ENCODE results near the gene PARVG.

The PARVG gene

DNA sequence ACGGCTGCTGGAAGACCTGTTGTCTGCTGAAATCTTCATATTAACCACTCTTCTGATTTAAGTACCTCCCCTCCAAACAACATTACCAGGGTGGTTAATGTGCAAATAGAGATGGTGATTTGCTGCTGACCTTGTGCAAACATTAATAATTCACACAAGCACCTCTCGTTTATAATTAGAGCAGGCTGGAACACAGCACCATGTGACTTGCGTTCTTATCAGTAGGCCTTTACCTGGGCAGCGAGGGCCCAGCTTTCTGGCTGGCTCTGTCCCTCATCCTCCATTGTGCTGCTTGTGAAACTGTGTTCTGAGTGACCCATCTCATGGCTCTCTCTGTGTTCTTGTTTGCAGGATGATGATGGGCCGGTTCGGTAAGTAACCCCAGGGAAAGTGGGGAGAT is 41.0 kb upstream of the PARVG start:
- Histone ChIP-seq H3K79me2 (ENCODE audit: insufficient read depth, low read length) (no peaks in the 10 kb centered on the region), H3K27me3 (ENCODE audit: low read length) (no peaks in the 10 kb centered on the region), H2AFZ (ENCODE audit: low read depth, low read length, severe bottlenecking) (no peak overlapping the region), H3K9ac (ENCODE audit: low read length) (no peak overlapping the region), H3K9me3 (ENCODE audit: insufficient read depth, low read length) (0 out of 2 replicates have a peak, but pooled peaks cover 8% of the 10 kb centered on the region), H3F3A (ENCODE audit: insufficient read depth) (no peaks in the 10 kb centered on the region), H3K4me2 (ENCODE audit: low read depth, low read length, poor library complexity, severe bottlenecking) (no peak overlapping the region), H3K4me3 (ENCODE audit: insufficient read depth, low read length, poor library complexity, severe bottlenecking) (no peak overlapping the region), H3K9me2 (replicated peaks; ENCODE audit: insufficient read depth, low read length) (no peaks in the 10 kb centered on the region), H3K27ac (ENCODE audit: low read depth, low read length) (no peak overlapping the region), H3K36me3 (ENCODE audit: low read length) (no peaks in the 10 kb centered on the region), H4K20me1 (ENCODE audit: low read depth, low read length) (no peaks in the 10 kb centered on the region)
- TF ChIP-seq, protein P1, sequence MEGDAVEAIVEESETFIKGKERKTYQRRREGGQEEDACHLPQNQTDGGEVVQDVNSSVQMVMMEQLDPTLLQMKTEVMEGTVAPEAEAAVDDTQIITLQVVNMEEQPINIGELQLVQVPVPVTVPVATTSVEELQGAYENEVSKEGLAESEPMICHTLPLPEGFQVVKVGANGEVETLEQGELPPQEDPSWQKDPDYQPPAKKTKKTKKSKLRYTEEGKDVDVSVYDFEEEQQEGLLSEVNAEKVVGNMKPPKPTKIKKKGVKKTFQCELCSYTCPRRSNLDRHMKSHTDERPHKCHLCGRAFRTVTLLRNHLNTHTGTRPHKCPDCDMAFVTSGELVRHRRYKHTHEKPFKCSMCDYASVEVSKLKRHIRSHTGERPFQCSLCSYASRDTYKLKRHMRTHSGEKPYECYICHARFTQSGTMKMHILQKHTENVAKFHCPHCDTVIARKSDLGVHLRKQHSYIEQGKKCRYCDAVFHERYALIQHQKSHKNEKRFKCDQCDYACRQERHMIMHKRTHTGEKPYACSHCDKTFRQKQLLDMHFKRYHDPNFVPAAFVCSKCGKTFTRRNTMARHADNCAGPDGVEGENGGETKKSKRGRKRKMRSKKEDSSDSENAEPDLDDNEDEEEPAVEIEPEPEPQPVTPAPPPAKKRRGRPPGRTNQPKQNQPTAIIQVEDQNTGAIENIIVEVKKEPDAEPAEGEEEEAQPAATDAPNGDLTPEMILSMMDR (IDR thresholded peaks at IDR 0.05; ENCODE audit: insufficient read depth, low read length, poor library complexity, severe bottlenecking), result no peak
- no peak for TF ChIP-seq EZH2phosphoT487 (conservative IDR thresholded peaks at IDR 0.05; ENCODE audit: low read length)

DNA sequence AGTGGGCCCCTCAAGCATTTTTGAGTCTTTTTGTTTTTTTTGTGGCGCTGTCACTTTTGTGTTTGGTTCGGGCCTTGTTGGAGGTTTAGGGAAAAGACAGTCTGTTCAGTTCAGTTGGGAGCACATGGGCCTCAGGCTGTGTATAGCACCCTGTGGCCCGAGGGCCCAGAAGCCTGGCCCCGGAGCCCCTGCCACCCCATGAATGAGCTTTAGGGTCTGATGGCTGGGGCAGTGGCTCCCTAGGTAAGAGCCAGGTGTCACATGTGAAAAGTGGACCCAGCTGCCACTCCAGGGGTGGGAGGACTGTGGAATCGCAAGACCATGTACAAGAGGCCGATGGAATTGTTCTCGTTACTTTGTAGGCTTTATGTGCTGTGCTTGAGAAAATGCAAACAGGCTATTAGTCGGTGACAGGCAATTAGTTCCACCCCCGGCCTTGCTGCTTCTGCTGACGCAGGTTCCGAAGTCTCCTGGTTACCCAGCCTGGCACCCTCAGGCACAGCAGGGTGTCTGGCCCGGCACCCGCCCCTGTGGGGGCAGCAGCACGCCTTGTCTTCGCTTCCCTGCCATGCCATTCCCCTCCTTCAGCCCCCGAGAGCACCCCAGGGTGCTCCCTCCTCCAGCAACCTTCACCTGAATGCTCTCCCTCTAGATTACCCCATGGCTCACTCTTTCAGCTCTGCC is 38.2 kb upstream of the PARVG start:
- no peak for TF ChIP-seq EZH2phosphoT487 (conservative IDR thresholded peaks at IDR 0.05; ENCODE audit: low read length)
- TF ChIP-seq, protein P1 (IDR thresholded peaks at IDR 0.05; ENCODE audit: insufficient read depth, low read length, poor library complexity, severe bottlenecking), result no peak
- Histone ChIP-seq H2AFZ (ENCODE audit: low read depth, low read length, severe bottlenecking) (no peak overlapping the region), H4K20me1 (ENCODE audit: low read depth, low read length) (no peaks in the 10 kb centered on the region), H3K79me2 (ENCODE audit: insufficient read depth, low read length) (no peaks in the 10 kb centered on the region), H3K9me2 (replicated peaks; ENCODE audit: insufficient read depth, low read length) (no peaks in the 10 kb centered on the region), H3F3A (ENCODE audit: insufficient read depth) (no peaks in the 10 kb centered on the region), H3K4me2 (ENCODE audit: low read depth, low read length, poor library complexity, severe bottlenecking) (no peak overlapping the region), H3K9me3 (ENCODE audit: insufficient read depth, low read length) (0 out of 2 replicates have a peak, but pooled peaks cover 1% of the 10 kb centered on the region), H3K9ac (ENCODE audit: low read length) (no peak overlapping the region), H3K27ac (ENCODE audit: low read depth, low read length) (no peak overlapping the region), H3K27me3 (ENCODE audit: low read length) (no peaks in the 10 kb centered on the region), H3K36me3 (ENCODE audit: low read length) (no peaks in the 10 kb centered on the region), H3K4me3 (ENCODE audit: insufficient read depth, low read length, poor library complexity, severe bottlenecking) (no peak overlapping the region)

DNA sequence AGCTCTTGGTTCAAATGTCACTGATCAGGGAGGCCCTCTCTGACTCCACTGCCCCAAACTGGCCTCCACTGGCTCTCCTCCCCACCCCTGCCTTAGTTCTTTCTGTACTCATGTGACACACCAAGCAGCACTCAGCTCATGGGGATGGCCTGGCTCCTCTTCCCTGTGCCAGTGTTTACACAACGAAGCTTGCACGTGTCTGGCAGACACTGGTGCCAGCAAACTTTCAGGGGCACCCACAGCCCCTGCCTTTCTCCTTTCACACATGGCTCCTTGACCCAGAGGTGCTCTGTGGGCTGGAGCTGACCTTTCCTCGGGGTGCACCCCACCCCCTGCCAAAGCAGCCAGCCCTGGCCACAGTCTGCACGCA is 37.6 kb upstream of the PARVG start:
- Histone ChIP-seq H3K9me2 (replicated peaks; ENCODE audit: insufficient read depth, low read length) (no peaks in the 10 kb centered on the region), H3K27ac (ENCODE audit: low read depth, low read length) (no peak overlapping the region), H3K27me3 (ENCODE audit: low read length) (no peaks in the 10 kb centered on the region), H3K36me3 (ENCODE audit: low read length) (no peaks in the 10 kb centered on the region), H3K9ac (ENCODE audit: low read length) (no peak overlapping the region), H3K79me2 (ENCODE audit: insufficient read depth, low read length) (no peaks in the 10 kb centered on the region), H3K4me2 (ENCODE audit: low read depth, low read length, poor library complexity, severe bottlenecking) (no peak overlapping the region), H3K4me3 (ENCODE audit: insufficient read depth, low read length, poor library complexity, severe bottlenecking) (no peak overlapping the region), H4K20me1 (ENCODE audit: low read depth, low read length) (no peaks in the 10 kb centered on the region), H3K9me3 (ENCODE audit: insufficient read depth, low read length) (no peaks in the 10 kb centered on the region), H2AFZ (ENCODE audit: low read depth, low read length, severe bottlenecking) (no peak overlapping the region), H3F3A (ENCODE audit: insufficient read depth) (no peaks in the 10 kb centered on the region)
- TF ChIP-seq, protein P1 (IDR thresholded peaks at IDR 0.05; ENCODE audit: insufficient read depth, low read length, poor library complexity, severe bottlenecking), result no peak
- no peak for TF ChIP-seq EZH2phosphoT487 (conservative IDR thresholded peaks at IDR 0.05; ENCODE audit: low read length)

All from SU-DHL-6 (cell line).